HL-60 (cell line): ENCODE data around the gene TENT4A.

Experiments used
- CTCF ChIP-seq: IDR thresholded peaks from one replicate; pipeline ENCODE4 v1.5.1; 2011; ENCODE audit warnings: low read length, control low read depth, inconsistent platforms; ENCODE audit not compliant: insufficient read depth
- GABPA ChIP-seq: IDR thresholded peaks from 2 replicates; pipeline ENCODE4 v1.6.1; 2012; ENCODE audit warnings: low read depth
- POLR2AphosphoS5 ChIP-seq: IDR thresholded peaks from 2 replicates; pipeline ENCODE4 v1.6.1; 2012; ENCODE audit warnings: low read depth

GRCh38 chr5:6673963-6674362 is 39.3 kb upstream of the TENT4A start:
- TF ChIP-seq CTCF (no peak), GABPA (no peak), POLR2AphosphoS5 (no peak)
